Endothelial cell of umbilical vein (primary cell): Measurements from ENCODE around the gene YTHDF2.

Experiments
- EZH2 ChIP-seq: IDR thresholded peaks from 2 replicates; pipeline ENCODE4 v1.6.1; 2012; ENCODE audit warnings: borderline replicate concordance, low read depth, mild to moderate bottlenecking, moderate library complexity, low read length, inconsistent platforms; ENCODE audit not compliant: severe bottlenecking
- GATA2 ChIP-seq: IDR thresholded peaks from 2 replicates; pipeline ENCODE4 v1.7.0; 2011; ENCODE audit warnings: low read depth, mild to moderate bottlenecking, moderate library complexity, mixed read lengths, low read length; ENCODE audit not compliant: insufficient read length, insufficient read depth
- MYC ChIP-seq: IDR thresholded peaks from one replicate; pipeline ENCODE4 v1.6.1; 2011; ENCODE audit warnings: mild to moderate bottlenecking, low read depth, low read length
- POLR2A ChIP-seq: IDR thresholded peaks from 2 replicates; pipeline ENCODE4 v1.6.1; 2012; ENCODE audit warnings: low read depth, mild to moderate bottlenecking, control low read depth, low read length
- POLR2AphosphoS5 ChIP-seq: IDR thresholded peaks from 2 replicates; pipeline ENCODE4 v1.6.1; 2012; ENCODE audit warnings: low read depth, mild to moderate bottlenecking, control low read depth, low read length, moderate library complexity; ENCODE audit not compliant: insufficient read depth
- TF ChIP-seq, protein P1 (sequence below), 2 donors: IDR thresholded peaks; 1 replicate in 1 of 2; 2 replicates in 1 of 2; pipeline ENCODE4 v1.5.1; 2011; ENCODE audit warnings: low read length in 2 of 2, mild to moderate bottlenecking in 2 of 2, moderate library complexity in 2 of 2, control low read depth in 1 of 2, inconsistent platforms in 1 of 2, low read depth in 1 of 2; ENCODE audit not compliant: insufficient read depth in 1 of 2; ENCODE audit errors: extremely low read depth in 1 of 2
- TF ChIP-seq, protein P2 (sequence below): IDR thresholded peaks from 2 replicates; pipeline ENCODE4 v1.6.1; 2011; ENCODE audit not compliant: insufficient read depth, insufficient read length

DNA sequence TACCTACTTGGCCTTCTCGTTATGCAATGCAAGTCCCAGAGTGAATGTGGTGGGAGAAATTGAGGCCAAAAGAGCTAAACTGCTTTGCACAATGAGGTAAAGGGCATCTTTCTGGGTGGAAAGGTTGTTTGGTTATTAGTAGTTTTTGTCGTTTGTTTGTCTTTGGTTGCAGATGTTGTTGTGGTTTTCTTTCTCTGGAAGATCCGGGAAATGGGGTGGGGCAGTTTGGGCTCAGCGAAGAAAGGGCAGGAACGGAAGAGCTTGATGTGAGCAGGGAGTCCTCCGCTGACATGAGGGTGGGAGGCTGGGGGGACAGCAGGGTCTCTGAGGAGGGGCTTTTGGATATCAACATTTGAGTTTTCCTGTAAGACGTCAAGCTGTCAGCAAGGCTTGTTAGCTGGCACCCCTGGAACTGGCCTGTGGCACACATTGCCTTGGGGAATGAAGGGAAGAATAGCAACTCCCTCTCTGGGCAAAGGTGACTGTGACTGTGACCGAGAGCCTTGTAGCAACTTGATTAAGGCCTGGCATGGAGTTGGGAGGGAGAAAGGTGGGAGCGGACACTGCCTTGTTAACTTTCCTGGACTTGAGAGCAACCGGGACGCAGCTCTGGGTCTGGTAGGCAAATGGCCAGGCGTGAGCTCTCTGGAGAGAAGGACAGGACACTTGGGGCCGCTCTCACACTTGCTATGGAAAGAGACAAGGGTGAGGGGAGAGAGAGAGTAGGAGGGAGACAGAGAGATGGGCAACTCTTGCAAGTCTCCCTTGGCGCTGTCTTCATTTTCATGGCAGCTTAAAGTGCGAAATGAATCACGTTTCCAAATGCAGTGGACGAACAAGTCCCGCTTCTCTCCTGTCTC lies 59.8 kb downstream of the YTHDF2 start:
- TF ChIP-seq, protein P1, sequence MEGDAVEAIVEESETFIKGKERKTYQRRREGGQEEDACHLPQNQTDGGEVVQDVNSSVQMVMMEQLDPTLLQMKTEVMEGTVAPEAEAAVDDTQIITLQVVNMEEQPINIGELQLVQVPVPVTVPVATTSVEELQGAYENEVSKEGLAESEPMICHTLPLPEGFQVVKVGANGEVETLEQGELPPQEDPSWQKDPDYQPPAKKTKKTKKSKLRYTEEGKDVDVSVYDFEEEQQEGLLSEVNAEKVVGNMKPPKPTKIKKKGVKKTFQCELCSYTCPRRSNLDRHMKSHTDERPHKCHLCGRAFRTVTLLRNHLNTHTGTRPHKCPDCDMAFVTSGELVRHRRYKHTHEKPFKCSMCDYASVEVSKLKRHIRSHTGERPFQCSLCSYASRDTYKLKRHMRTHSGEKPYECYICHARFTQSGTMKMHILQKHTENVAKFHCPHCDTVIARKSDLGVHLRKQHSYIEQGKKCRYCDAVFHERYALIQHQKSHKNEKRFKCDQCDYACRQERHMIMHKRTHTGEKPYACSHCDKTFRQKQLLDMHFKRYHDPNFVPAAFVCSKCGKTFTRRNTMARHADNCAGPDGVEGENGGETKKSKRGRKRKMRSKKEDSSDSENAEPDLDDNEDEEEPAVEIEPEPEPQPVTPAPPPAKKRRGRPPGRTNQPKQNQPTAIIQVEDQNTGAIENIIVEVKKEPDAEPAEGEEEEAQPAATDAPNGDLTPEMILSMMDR (IDR thresholded peaks at IDR 0.05; ENCODE audit: extremely low read depth in 1 of 2, insufficient read depth in 1 of 2, low read depth in 1 of 2, low read length in 2 of 2): no peak
- TF ChIP-seq POLR2A (no peak), POLR2AphosphoS5 (no peak), MYC (no peak), GATA2 (no peak), EZH2 (no peak)
- TF ChIP-seq, protein P2, sequence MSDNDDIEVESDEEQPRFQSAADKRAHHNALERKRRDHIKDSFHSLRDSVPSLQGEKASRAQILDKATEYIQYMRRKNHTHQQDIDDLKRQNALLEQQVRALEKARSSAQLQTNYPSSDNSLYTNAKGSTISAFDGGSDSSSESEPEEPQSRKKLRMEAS: no peak
